Stimulated activated CD8-positive, alpha-beta memory T cell treated with anti-CD3 and anti-CD28 coated beads, Interleukin-15, amount 100 ng/mL, for 24 hours (primary cell): ENCODE measurements around the gene MSRB1.
"Not testable (repeated sequence)": the region's sequence is repeated elsewhere in the genome, so short reads cannot be mapped to it uniquely, and the experiment has no call there.

Experiments
- DNase-seq: peaks from one replicate; pipeline ENCODE4 v3.0.0-alpha.2; 2020; ENCODE audit warnings: low read depth

MSRB1 gene

GRCh38 chr16:1915732-1916639 is 27.0 kb downstream of the MSRB1 start:
- DNase-seq, result no peak

GRCh38 chr16:1914988-1915387 is 28.0 kb downstream of the MSRB1 start:
- DNase-seq, result no peak

DNA sequence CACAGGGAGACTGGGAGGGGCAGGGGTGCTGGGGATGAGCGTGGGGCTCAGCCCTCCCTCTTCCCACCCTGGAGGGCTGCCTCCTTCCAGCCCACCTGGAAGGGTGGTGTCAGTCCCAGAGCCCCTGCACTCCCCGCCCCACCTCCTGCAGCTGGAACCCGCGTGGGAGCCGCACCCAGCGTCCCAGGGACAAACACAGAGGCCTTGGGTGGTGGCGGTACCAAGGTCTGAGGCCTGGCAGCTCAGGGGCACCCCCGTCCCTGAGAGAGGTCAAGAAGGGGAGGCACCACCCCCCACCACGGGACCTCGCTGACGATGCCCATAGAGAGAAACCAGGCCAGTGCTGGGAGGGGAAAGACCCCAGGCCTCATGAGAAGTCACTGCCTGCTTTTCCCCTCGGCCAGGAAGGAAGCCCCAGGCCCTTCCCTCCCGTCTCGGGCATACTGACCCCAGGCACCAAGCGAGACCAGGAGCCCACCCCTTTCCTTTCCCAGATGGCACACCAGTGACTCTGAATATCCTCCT is 28.9 kb downstream of the MSRB1 start:
- DNase-seq, result no peak

DNA sequence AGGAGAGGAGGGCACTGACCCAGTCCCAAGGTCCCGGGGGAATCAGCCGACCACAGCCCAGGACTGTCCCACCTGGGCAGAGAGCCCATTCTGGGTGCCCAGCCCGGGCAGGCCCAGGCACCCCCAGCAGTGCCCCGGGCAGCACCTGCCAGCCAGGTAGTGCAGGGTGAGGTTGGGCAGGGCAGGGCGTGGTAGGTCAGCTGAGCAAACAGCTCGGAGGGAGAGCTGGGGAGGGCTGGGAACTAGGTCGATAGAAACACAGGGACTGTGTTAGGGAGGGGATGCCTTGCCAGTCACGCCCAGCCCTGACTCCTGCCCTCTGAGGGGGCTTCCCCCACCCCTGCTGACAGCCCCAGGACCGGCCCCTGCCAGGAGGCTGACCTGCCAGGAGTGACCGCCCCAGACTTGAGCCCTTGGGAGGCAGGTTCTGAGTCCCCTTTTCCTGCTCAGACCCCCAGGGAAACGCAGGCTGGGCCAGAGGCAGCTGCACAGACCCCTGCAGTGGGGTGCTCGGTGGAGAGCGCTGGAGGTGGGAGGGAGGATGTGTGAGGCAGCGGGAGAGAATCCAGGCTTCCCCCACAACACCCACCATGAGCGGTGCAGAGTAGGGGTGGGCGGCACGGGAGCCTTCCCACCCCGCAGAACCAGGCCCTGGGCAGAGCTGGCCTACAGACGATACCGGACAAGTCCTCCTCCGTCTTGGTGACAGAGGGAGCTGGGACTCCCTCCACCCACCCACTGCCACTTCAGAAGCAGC is 29.5 kb downstream of the MSRB1 start:
- no peak for DNase-seq

DNA sequence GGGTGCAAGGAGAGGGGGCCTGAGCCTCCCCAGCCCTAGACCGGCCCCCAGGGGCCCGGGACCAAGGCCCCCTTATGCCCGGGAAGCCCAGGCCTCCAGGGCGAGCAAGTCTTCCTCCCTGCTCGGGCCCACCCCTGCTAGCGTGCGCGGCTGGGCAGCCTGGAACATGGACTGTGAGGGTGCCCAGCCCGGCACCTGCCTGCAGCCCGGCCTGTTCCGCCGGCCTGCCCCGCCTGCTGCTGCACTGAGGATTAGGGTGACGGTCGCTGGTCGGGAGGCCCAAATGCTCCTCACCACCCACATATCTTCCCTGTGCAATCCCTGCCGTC is 30.8 kb downstream of the MSRB1 start:
- no peak for DNase-seq

DNA sequence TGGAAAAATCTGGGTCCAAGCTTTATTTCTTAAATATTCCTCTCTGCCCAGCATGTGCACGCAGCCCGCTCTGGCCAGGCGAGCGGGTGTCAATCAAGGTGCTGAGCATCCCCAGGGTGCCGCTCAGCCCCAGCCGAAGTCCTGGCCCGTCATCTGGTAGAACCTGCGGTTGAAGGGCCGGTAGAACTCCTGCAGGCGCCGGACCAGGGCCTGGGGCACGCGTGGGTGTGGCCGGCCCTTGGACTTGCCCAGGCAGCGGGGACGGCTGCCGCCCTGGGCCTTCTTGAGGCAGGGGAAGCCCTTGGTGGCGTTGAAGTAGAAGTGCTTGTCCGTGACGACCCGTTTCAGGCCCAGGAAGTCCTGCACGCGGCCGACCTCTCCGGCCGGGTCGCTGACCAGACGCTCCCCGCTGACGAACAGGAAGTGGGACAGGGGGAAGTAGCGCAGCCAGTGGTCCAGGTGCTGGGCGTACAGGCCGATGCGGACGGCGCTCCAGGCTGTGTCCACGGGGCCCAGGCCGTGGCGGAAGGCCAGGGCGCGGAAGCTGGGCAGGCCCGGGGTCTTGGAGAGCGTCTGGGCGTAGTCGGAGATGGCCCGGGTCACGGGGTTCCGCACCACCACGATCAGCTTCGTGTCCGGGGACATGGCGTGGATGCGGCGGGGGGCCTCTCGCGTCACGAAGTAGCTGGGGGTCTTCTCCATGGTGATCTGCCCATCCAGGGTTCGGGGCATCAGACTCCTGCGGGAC is 31.4 kb downstream of the MSRB1 start:
- no peak for DNase-seq

DNA sequence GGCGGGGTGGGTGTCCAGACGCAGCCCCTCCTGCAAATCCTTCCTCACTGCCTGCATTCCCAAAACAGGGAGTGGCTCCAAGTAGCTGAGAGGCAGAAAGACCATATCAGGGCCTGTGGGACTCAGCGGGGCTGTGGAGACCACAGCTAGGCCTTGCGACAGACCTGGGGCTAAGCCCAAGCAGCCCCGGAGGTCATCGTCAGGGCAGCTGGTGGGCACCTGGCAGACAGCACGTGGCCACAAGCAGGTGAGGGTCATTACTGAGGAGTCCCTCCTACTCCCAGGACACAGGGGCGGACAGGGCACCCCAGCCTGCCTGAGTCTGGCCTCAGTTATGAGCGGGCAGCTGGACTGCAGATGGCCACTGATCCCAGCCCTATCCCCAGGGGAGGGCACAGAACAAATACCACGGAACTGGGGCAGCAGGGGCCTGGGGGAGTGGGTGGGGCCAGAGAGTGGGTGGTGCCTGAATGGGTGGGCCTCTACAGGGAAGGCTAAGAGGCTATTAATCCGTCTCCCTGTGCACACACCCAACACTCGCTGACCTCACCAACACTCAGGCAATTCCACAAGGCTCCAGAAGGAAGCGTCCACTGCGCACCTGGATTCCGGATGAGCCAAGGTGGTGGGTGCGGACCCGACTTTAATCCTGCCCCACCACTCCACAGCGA is 33.3 kb downstream of the MSRB1 start:
- DNase-seq, result no peak

GRCh38 chr16:1908983-1909382 is 34.0 kb downstream of the MSRB1 start:
- DNase-seq, result no peak

GRCh38 chr16:1908184-1908583 is 34.8 kb downstream of the MSRB1 start:
- no peak for DNase-seq

DNA sequence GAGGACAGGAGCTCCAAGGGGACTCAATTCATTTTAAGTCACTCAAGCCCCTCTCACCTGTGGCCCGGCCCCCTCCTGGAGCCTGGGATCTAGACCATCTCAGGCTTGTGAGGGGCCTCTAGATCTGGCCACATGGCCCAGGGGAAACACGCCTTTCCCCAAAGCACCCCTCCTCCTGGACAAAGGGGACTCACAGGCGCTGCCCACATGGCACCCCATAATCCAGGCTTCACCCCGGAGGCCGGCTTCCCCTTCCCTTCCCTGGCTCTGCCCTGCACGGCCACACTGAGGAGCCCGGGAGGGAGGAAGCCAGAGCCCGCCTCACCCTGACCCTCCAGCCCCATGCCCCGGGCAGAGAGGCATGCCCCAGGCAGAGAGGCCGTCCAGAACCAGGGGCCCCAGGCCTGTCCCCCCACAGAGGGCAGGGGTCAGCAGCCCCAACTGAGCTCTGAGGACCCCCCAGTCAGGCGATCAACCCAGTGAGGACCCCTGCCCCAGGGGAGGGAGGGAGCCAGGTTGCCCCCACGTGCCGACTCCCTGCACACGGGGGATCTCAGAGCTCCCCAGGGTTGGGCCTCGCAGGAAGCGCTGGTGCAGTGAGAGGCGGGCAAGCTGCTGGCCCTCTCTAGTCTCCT is 35.7 kb downstream of the MSRB1 start:
- DNase-seq, result no peak

DNA sequence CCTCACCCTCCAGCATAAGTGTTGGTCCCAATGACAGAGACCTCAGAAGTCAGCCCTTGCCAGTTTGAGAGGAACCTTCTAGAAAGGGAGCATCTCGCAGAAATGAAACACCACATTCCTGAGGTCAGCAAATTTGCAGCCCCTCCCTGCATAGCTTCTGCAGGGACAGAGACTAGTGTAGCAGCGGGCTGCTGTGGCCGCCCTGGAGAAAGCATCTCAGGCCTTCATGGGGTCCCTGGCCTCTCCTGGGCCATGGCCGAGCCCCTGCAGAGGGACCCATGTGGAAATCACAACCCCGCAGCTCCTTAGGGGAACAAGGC is 36.2 kb downstream of the MSRB1 start:
- DNase-seq, result no peak

DNA sequence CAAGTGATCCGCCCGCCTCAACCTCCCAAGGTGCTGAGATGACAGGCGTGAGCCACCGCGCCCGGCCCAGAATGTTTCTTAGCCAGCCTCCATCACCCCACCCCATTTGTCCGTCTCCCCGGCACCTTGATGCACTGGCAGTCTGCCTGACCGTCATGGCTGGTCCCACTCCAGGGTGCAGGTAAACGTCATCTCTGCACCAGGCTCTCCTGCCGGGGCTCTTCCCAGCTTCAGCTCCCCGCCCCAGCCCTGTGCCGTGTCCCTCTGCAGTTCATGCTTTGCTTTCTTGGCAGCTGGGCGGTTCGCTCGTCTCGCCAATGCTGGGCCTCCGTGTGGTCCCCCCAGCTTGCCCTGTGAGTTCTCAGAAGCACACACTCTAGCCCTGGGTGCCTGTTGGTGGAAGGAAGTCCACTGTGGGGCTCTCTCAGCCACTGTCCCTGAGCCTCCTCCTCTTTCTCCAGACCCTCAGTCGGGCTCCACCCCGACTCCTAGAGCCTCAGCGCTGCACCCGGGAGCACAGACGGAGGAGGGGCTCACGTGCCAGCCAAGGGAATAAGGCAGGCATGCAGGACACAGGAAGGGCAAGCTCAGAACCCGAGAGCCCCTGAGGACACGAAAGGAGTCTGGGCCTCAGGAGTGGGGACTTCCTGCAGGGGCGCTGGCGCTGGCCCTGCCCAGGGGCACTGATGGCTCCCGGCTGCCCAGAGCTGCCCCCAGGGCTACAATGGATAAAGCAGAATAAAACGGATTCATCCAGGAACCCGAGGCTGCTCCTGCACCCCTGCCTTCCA is 36.7 kb downstream of the MSRB1 start:
- no peak for DNase-seq

- no peak for DNase-seq
These were observed 38.9 kb downstream of the MSRB1 start for GRCh38 chr16:1903845-1904840.

- DNase-seq, result no peak
These were observed 39.8 kb downstream of the MSRB1 start for GRCh38 chr16:1903220-1903574.

- no peak for DNase-seq
These were observed 40.3 kb downstream of the MSRB1 start for GRCh38 chr16:1902547-1903219.

DNA sequence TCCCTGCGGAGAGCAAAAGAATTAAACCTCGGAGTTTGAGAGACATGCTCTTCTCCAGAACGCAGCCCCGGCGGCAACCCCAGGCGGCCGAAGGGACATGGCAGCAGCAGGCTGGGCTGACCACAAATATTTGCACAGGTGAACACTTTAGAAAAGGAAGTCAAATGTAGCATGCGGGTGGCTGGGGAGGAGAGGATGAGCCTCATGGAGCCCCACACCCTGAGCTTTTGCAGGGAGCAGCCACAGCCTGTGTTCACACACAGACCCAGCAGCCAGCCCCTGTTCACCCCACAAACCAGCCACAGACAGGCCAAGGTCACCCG is 42.6 kb downstream of the MSRB1 start:
- DNase-seq, result no peak

- no peak for DNase-seq
These were observed 43.2 kb downstream of the MSRB1 start for GRCh38 chr16:1899641-1900451.

GRCh38 chr16:1897692-1898091 is 45.3 kb downstream of the MSRB1 start:
- not testable (repeated sequence) for DNase-seq
